Neural cell (in vitro differentiated cells): ENCODE data around the gene UBE3A.

Experiments used
- EP300 ChIP-seq: fragments of 450-650 bp; conservative IDR thresholded peaks from 2 replicates; pipeline ENCODE4 v1.6.1; 2014; ENCODE audit warnings: antibody characterized with exemption, mild to moderate bottlenecking, moderate library complexity; ENCODE audit not compliant: poor library complexity, severe bottlenecking
- RAD21 ChIP-seq: fragments of 450-650 bp; conservative IDR thresholded peaks from 2 replicates; pipeline ENCODE4 v1.6.1; 2014; ENCODE audit warnings: antibody characterized with exemption, mild to moderate bottlenecking, moderate library complexity
- SMC3 ChIP-seq: fragments of 450-650 bp; conservative IDR thresholded peaks from 2 replicates; pipeline ENCODE4 v1.6.1; 2014; ENCODE audit warnings: antibody characterized with exemption, mild to moderate bottlenecking, moderate library complexity; ENCODE audit not compliant: poor library complexity
- TF ChIP-seq, protein P1 (sequence below): fragments of 450-650 bp; IDR thresholded peaks from 2 replicates; pipeline ENCODE4 v1.5.1; 2014; ENCODE audit warnings: antibody characterized with exemption, mild to moderate bottlenecking, moderate library complexity; ENCODE audit not compliant: poor library complexity, severe bottlenecking

- TF ChIP-seq EP300 (no peak), RAD21 (no peak), SMC3 (no peak)
- TF ChIP-seq, protein P1, sequence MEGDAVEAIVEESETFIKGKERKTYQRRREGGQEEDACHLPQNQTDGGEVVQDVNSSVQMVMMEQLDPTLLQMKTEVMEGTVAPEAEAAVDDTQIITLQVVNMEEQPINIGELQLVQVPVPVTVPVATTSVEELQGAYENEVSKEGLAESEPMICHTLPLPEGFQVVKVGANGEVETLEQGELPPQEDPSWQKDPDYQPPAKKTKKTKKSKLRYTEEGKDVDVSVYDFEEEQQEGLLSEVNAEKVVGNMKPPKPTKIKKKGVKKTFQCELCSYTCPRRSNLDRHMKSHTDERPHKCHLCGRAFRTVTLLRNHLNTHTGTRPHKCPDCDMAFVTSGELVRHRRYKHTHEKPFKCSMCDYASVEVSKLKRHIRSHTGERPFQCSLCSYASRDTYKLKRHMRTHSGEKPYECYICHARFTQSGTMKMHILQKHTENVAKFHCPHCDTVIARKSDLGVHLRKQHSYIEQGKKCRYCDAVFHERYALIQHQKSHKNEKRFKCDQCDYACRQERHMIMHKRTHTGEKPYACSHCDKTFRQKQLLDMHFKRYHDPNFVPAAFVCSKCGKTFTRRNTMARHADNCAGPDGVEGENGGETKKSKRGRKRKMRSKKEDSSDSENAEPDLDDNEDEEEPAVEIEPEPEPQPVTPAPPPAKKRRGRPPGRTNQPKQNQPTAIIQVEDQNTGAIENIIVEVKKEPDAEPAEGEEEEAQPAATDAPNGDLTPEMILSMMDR: no peak
Observed at GRCh38 chr15:25478313-25478712, 39.5 kb upstream of the UBE3A start.
